B cell (primary cell): ENCODE data around the gene XYLB. TPM values are rescaled to one million over a fixed set of nuclear protein-coding genes. Genes with fewer than 3 reads are reported as not detected.

Source experiments
- ATAC-seq: fragments of 200-7000 bp; cut with Tn5 transposase; one replicate; pipeline ENCODE4 v1.10.0; 2021; ENCODE audit warnings: low read depth, mild to moderate bottlenecking, moderate number of reproducible peaks, moderate library complexity
- CTCF ChIA-PET: fragments of 350-600 bp; sonication (Branson Sonifier 250); formaldehyde crosslinking; loops from one replicate; lab custom pipeline; 2021; ENCODE audit warnings: antibody characterized with exemption, inconsistent platforms; lab: Charles Lee
- POLR2A ChIA-PET: fragments of 350-600 bp; sonication (Branson Sonifier 250); formaldehyde crosslinking; loops from one replicate; lab custom pipeline; 2021; ENCODE audit warnings: antibody characterized with exemption; lab: Charles Lee
- DNase-seq: peaks from one replicate; pipeline ENCODE4 v3.0.0; 2013
- H2AFZ ChIP-seq: 2 replicates; pipeline ENCODE4 v1.6.1; 2012; ENCODE audit warnings: mild to moderate bottlenecking, low read depth, low read length; ENCODE audit not compliant: insufficient read depth, poor library complexity, severe bottlenecking
- H3K27ac ChIP-seq, 2 donors: 1 replicate in 1 of 2; 2 replicates in 1 of 2; pipeline ENCODE4 v1.5.1; 2012 to 2013; ENCODE audit warnings: low read length in 2 of 2, mild to moderate bottlenecking in 2 of 2, moderate library complexity in 1 of 2
- H3K27me3 ChIP-seq, 4 experiments: fragments of 200-600 bp in 1 of 4; sonication (generic) in 1 of 4; replicated peaks in 1 of 4; 1 replicate in 2 of 4; 2 replicates in 2 of 4; pipeline versions ENCODE4 v1.6.1 to v1.7.0; 2013 to 2016; ENCODE audit warnings: low read length in 3 of 4, mild to moderate bottlenecking in 2 of 4, mixed read lengths in 1 of 4, moderate library complexity in 1 of 4; ENCODE audit not compliant: insufficient read depth in 4 of 4, control insufficient read depth in 3 of 4; ENCODE audit errors: control extremely low read depth in 1 of 4
- H3K36me3 ChIP-seq, 2 experiments: replicated peaks in 1 of 2; 1 replicate in 1 of 2; 2 replicates in 1 of 2; pipeline versions ENCODE4 v1.6.1 to v1.7.1; 2013; ENCODE audit warnings: low read length in 1 of 2; ENCODE audit not compliant: insufficient read depth in 2 of 2, control insufficient read depth in 1 of 2; ENCODE audit errors: control extremely low read depth in 1 of 2, extremely low read depth in 1 of 2
- H3K4me1 ChIP-seq, 2 donors: fragments of 200-600 bp in 1 of 2; sonication (generic) in 1 of 2; 1 replicate in 1 of 2; 2 replicates in 1 of 2; pipeline versions ENCODE4 v1.5.1 to v1.6.1; 2013 to 2017; ENCODE audit warnings: low read length in 2 of 2; ENCODE audit not compliant: control insufficient read depth in 2 of 2, insufficient read depth in 2 of 2
- H3K4me2 ChIP-seq: replicated peaks from 2 replicates; pipeline ENCODE3; 2012; ENCODE audit warnings: mild to moderate bottlenecking, low read depth, low read length; ENCODE audit not compliant: poor library complexity, severe bottlenecking
- H3K4me3 ChIP-seq, 5 experiments: fragments of 200-600 bp in 1 of 5; sonication (generic) in 1 of 5; 1 replicate in 3 of 5; 2 replicates in 2 of 5; pipeline versions ENCODE4 v1.5.1 to v1.7.0; 2011 to 2016; ENCODE audit warnings: low read length in 4 of 5, mild to moderate bottlenecking in 4 of 5, low read depth in 2 of 5, control low read depth in 1 of 5, moderate library complexity in 1 of 5; ENCODE audit not compliant: insufficient read depth in 1 of 5; ENCODE audit errors: control extremely low read depth in 1 of 5, extremely low read depth in 1 of 5
- H3K79me2 ChIP-seq: fragments of 200-600 bp; sonication (generic); one replicate; pipeline ENCODE4 v1.6.0; 2016; ENCODE audit warnings: low read length; ENCODE audit not compliant: control insufficient read depth, insufficient read depth
- H3K9ac ChIP-seq: fragments of 200-600 bp; sonication (generic); 2 replicates; pipeline ENCODE4 v1.6.1; 2017; ENCODE audit warnings: mild to moderate bottlenecking, low read length, moderate library complexity
- H3K9me3 ChIP-seq, 3 donors: one replicate each; pipeline versions ENCODE4 v1.6.1 to v1.7.1; 2013; ENCODE audit warnings: low read length in 2 of 3; ENCODE audit not compliant: control insufficient read depth in 2 of 3, insufficient read depth in 1 of 3; ENCODE audit errors: control extremely low read depth in 1 of 3
- H4K20me1 ChIP-seq: 2 replicates; pipeline ENCODE4 v1.6.0; 2012; ENCODE audit warnings: mild to moderate bottlenecking, low read length; ENCODE audit not compliant: insufficient read depth, control insufficient read depth, poor library complexity, severe bottlenecking
- H3K27ac Mint-ChIP-seq: one replicate; pipeline ENCODE4 v1.8.0; 2021; ENCODE audit warnings: mixed read lengths
- H3K27me3 Mint-ChIP-seq: one replicate; pipeline ENCODE4 v1.8.0; 2021; ENCODE audit warnings: mixed read lengths
- H3K4me1 Mint-ChIP-seq: one replicate; pipeline ENCODE4 v1.8.0; 2021; ENCODE audit warnings: mixed read lengths
- H3K4me3 Mint-ChIP-seq: one replicate; pipeline ENCODE4 v1.8.0; 2021; ENCODE audit warnings: mixed read lengths
- H3K9me3 Mint-ChIP-seq: one replicate; pipeline ENCODE4 v1.8.0; 2022; ENCODE audit warnings: mixed read lengths; ENCODE audit not compliant: insufficient read depth
- EZH2 ChIP-seq: IDR thresholded peaks from 2 replicates; pipeline ENCODE4 v1.6.1; 2012; ENCODE audit warnings: borderline replicate concordance, low read depth, mild to moderate bottlenecking, moderate library complexity, low read length; ENCODE audit not compliant: insufficient read depth, poor library complexity, severe bottlenecking
- WGBS: methylation state at CpG from one replicate; pipeline ENCODE4 v1.1.5; 2013; ENCODE audit warnings: missing lambda C conversion rate; ENCODE audit not compliant: insufficient coverage; 5-methylcytosine and 5-hydroxymethylcytosine counted together
- intact Hi-C: fragments of 100-400 bp; cut with micrococcal nuclease; formaldehyde crosslinking; loops from one replicate; pipeline ENCODE4 v1.10.0; 2022
- polyA plus RNA-seq: library from polyadenylated mRNA; depleted of rRNA; stranded (reverse); fragments of >200 nt; gene quantifications from 2 replicates; pipeline ENCODE4 v1.2.3, GENCODE V29; 2012
- total RNA-seq, 2 donors: library from RNA; stranded (reverse); fragments of 120-200 nt in 1 of 2; gene quantifications; 1 replicate in 1 of 2; 2 replicates in 1 of 2; pipeline versions ENCODE4 v1.2.3 to v1.2.4, GENCODE V29; 2013 to 2022
- TF ChIP-seq, protein P1 (sequence below): fragments of 200-600 bp; IDR thresholded peaks from one replicate; pipeline ENCODE4 v1.8.0; 2022; ENCODE audit warnings: antibody characterized with exemption, mild to moderate bottlenecking

Gene XYLB
- total and polyA plus RNA-seq, 2 donors (not counting 1 experiment from before 2014, with no cell fraction given), result 0.19 to 0.71 TPM

DNA sequence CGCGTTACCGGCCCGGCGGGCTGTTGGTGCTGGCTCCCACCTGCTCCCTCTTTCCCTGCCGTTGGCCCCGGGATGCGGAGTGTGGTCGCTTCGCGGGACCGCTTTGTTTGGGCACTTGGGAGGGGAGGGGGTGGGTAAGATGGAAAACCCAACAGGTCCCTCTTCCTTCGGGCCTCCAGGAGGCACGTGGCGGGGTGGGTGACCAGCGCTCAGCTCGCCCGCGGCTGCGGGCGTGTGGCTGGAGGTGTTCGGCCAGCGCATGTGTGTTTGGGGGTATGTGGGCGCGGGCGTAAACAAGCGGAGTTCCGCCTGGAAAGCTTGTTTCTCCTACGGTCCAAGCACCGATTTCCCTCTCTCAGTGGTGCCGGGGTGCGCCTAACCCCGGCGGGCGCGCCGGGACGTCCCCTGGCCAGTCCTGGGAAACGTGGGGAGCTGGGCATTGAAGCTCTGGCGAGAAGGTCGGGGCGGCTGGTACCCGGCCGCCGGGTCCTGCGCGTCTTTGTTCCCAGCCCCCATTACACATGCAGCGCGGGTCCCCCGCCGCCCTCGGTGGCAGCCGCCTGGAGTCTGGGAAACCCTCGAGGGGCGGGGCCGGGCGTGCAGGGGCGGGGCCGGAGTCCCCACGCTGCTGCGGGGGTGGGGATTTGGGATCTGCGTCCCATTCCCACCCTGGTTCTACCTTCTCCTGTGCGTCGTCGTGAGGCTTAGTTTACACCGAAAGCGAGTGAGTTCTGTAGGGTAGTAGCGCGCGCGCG, 108.5 kb downstream of the XYLB start:
- H3K4me3 Mint-ChIP-seq, result peak overlapping the region; percentile 90
- H3K79me2 ChIP-seq, result no peaks in the 10 kb centered on the region
- TF ChIP-seq EZH2, result no peak
- TF ChIP-seq, protein P1, sequence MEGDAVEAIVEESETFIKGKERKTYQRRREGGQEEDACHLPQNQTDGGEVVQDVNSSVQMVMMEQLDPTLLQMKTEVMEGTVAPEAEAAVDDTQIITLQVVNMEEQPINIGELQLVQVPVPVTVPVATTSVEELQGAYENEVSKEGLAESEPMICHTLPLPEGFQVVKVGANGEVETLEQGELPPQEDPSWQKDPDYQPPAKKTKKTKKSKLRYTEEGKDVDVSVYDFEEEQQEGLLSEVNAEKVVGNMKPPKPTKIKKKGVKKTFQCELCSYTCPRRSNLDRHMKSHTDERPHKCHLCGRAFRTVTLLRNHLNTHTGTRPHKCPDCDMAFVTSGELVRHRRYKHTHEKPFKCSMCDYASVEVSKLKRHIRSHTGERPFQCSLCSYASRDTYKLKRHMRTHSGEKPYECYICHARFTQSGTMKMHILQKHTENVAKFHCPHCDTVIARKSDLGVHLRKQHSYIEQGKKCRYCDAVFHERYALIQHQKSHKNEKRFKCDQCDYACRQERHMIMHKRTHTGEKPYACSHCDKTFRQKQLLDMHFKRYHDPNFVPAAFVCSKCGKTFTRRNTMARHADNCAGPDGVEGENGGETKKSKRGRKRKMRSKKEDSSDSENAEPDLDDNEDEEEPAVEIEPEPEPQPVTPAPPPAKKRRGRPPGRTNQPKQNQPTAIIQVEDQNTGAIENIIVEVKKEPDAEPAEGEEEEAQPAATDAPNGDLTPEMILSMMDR, result no peak
- no peak overlapping the region for H3K27ac ChIP-seq
- H3K27me3 ChIP-seq, result peaks cover 0 to 33% (median 8%) of the 10 kb centered on the region in 4 experiments
- peaks cover 15% of the 10 kb centered on the region for H3K4me1 Mint-ChIP-seq
- H3K36me3 ChIP-seq, result no peaks in the 10 kb centered on the region
- H3K9me3 ChIP-seq, result peaks cover 0 to 11% (median 0%) of the 10 kb centered on the region in 3 donors
- peak; percentile 27 for DNase-seq
- H3K9ac ChIP-seq, result peak overlapping the region; percentile 66
- H3K4me1 ChIP-seq, result peaks cover 13 to 24% of the 10 kb centered on the region in 2 donors
- WGBS, result under 1% methylated on average over 43 of the region's 72 CpGs
- peaks cover 22% of the 10 kb centered on the region for H3K27me3 Mint-ChIP-seq
- peak overlapping the region; percentile 71 for H2AFZ ChIP-seq
- ATAC-seq, result no peak
- H3K4me2 ChIP-seq, result peak overlapping the region; percentile 81
- ChIA-PET POLR2A (no interaction called here), CTCF (no interaction called here)
- peak overlapping the region; percentile 40 to 68 (median 60) for H3K4me3 ChIP-seq
- no peaks in the 10 kb centered on the region for H4K20me1 ChIP-seq
- no peaks in the 10 kb centered on the region for H3K9me3 Mint-ChIP-seq
- intact Hi-C loops, result loop anchor here (10.0 kb wide), 1 partner anchor 110 kb away; the partner anchor contains the start of gene XYLB
- H3K27ac Mint-ChIP-seq, result peak overlapping the region; percentile 29
